HG02588 (cell line): ENCODE measurements around the gene PSMD7.
"Not testable (repeated sequence)": the region's sequence is repeated elsewhere in the genome, so short reads cannot be mapped to it uniquely, and the experiment has no call there.

ENCODE experiments used
- ATAC-seq: cut with Tn5 transposase; IDR thresholded peaks from one replicate; pipeline ENCODE4 v1.9.1; 2021; ENCODE audit warnings: mild to moderate bottlenecking, moderate library complexity; ENCODE audit not compliant: unreplicated experiment

PSMD7 gene

GRCh38 chr16:74353038-74353437 is 56.4 kb downstream of the PSMD7 start:
- ATAC-seq: not testable (repeated sequence)
